Kidney capillary endothelial cell (primary cell): ENCODE measurements around the gene PRC1.

Source experiments
- DNase-seq: peaks from one replicate; pipeline ENCODE4 v3.0.0-alpha.2; 2018; ENCODE audit warnings: low spot score

Gene PRC1

GRCh38 chr15:90989040-90989768, 5.1 kb downstream of the PRC1 start:
- DNase-seq: no peak

GRCh38 chr15:90988296-90988695, 6.0 kb downstream of the PRC1 start:
- no peak for DNase-seq

GRCh38 chr15:90987561-90988141, 6.7 kb downstream of the PRC1 start:
- DNase-seq: no peak

- DNase-seq: no peak
Measured at GRCh38 chr15:90986790-90987507, 7.4 kb downstream of the PRC1 start.

GRCh38 chr15:90982135-90982534, 12.2 kb downstream of the PRC1 start:
- no peak for DNase-seq

GRCh38 chr15:90981681-90982080, 12.7 kb downstream of the PRC1 start:
- DNase-seq: no peak

- DNase-seq: no peak
Measured at GRCh38 chr15:90979582-90979981, 14.8 kb downstream of the PRC1 start.

- no peak for DNase-seq
Measured at GRCh38 chr15:90974216-90974615, 20.1 kb downstream of the PRC1 start.

- DNase-seq: no peak
Measured at GRCh38 chr15:90972133-90972532, 22.2 kb downstream of the PRC1 start.

GRCh38 chr15:90970274-90970673, 24.1 kb downstream of the PRC1 start:
- no peak for DNase-seq

GRCh38 chr15:90968434-90968833, 25.9 kb downstream of the PRC1 start:
- DNase-seq: no peak

GRCh38 chr15:90967206-90967605, 27.1 kb downstream of the PRC1 start:
- DNase-seq: no peak

- no peak for DNase-seq
Measured at GRCh38 chr15:90966262-90966661, 28.1 kb downstream of the PRC1 start.

GRCh38 chr15:90962021-90962420, 32.3 kb downstream of the PRC1 start:
- no peak for DNase-seq

GRCh38 chr15:90960298-90961091, 33.8 kb downstream of the PRC1 start:
- DNase-seq: no peak

- no peak for DNase-seq
Measured at GRCh38 chr15:90959894-90960293, 34.4 kb downstream of the PRC1 start.

GRCh38 chr15:90959028-90959595, 35.2 kb downstream of the PRC1 start:
- no peak for DNase-seq

- DNase-seq: no peak
Measured at GRCh38 chr15:90957791-90958190, 36.5 kb downstream of the PRC1 start.

- DNase-seq: no peak
Measured at GRCh38 chr15:90957031-90957790, 37.1 kb downstream of the PRC1 start.

- DNase-seq: no peak
Measured at GRCh38 chr15:90956274-90957030, 37.9 kb downstream of the PRC1 start.
